Measurements from ENCODE around the gene CIB1. TPM values are rescaled to one million over a fixed set of nuclear protein-coding genes. Genes with fewer than 3 reads are reported as not detected.

Gene CIB1
- total RNA-seq, 1 donor from 2014 or later: 50.9 TPM

GRCh38 chr15:90234096-90234988, 601 bp upstream of the CIB1 start, which contains the start of gene GDPGP1:
GDPGP1 (plus strand) TSS chr15:90234209; CDS start chr15:90240909, 6,700 bp downstream.
- H3K4me1 ChIP-seq: peaks cover 0 to 22% of the 10 kb centered on the region in 2 donors
- H3K36me3 ChIP-seq: peaks cover 15 to 44% of the 10 kb centered on the region in 2 donors
- H3K4me3 ChIP-seq: peak within 1 kb of the TSS; percentile 91 to 92
- no peaks in the 10 kb centered on the region for H3K27me3 ChIP-seq
- TF ChIP-seq CTCF (IDR thresholded peaks at IDR 0.05): no peak
- intact Hi-C loops (cut with DNase I): loop anchor here (1.0 to 10.0 kb wide), 5 partner anchors 15 to 570 kb away; partner anchors contain the start of genes NGRN, TTLL13 and ZNF710
- peak within 1 kb of the TSS; percentile 95 to 96 for H3K27ac ChIP-seq
- no peak for DNase-seq (ENCODE audit: low spot score in 2 of 2)
- no peaks in the 10 kb centered on the region for H3K9me3 ChIP-seq

GRCh38 chr15:90232941-90233386, 777 bp downstream of the CIB1 start:
- Histone ChIP-seq H3K4me1 (peaks cover 0 to 22% of the 10 kb centered on the region in 2 donors), H3K4me3 (peak overlapping the region; percentile 91 to 92), H3K9me3 (no peaks in the 10 kb centered on the region), H3K27me3 (no peaks in the 10 kb centered on the region), H3K36me3 (peaks cover 24 to 46% of the 10 kb centered on the region in 2 donors), H3K27ac (peak overlapping the region; percentile 95 to 96)
- peak in 2 of 3 experiments; percentile 37 to 40 for TF ChIP-seq CTCF (IDR thresholded peaks at IDR 0.05)
- intact Hi-C loops (cut with DNase I): loop anchor here (1.0 to 10.0 kb wide), 4 partner anchors 131 to 568 kb away; partner anchors contain the start of genes IDH2 and ZNF710
- no peak for DNase-seq (ENCODE audit: low spot score in 2 of 2)

- Histone ChIP-seq H3K4me3 (peak overlapping the region; percentile 6 to 91), H3K36me3 (peaks cover 32 to 43% of the 10 kb centered on the region in 2 donors), H3K4me1 (peaks cover 0 to 22% of the 10 kb centered on the region in 2 donors), H3K27me3 (no peaks in the 10 kb centered on the region), H3K27ac (no peak overlapping the region), H3K9me3 (no peaks in the 10 kb centered on the region)
- no peak for TF ChIP-seq CTCF (IDR thresholded peaks at IDR 0.05)
- intact Hi-C loops (cut with DNase I): loop anchor here (10.0 kb wide), 2 partner anchors 227 to 567 kb away; partner anchors contain the start of gene ZNF710
- DNase-seq (ENCODE audit: low spot score in 2 of 2): no peak
Measured at GRCh38 chr15:90232196-90232595, 1.5 kb downstream of the CIB1 start.

- Histone ChIP-seq H3K4me3 (no peak overlapping the region), H3K27me3 (no peaks in the 10 kb centered on the region), H3K36me3 (peaks cover 33 to 43% of the 10 kb centered on the region in 2 donors), H3K4me1 (peaks cover 0 to 22% of the 10 kb centered on the region in 2 donors), H3K9me3 (no peaks in the 10 kb centered on the region), H3K27ac (no peak overlapping the region)
- TF ChIP-seq CTCF (IDR thresholded peaks at IDR 0.05): no peak
- intact Hi-C loops (cut with DNase I): loop anchor here (10.0 kb wide), 2 partner anchors 227 to 567 kb away; partner anchors contain the start of gene ZNF710
- peak in 1 of 2 donors; percentile 40 for DNase-seq (ENCODE audit: low spot score in 2 of 2)
Measured at GRCh38 chr15:90231028-90232017, 2.4 kb downstream of the CIB1 start.

- peaks cover 34 to 44% of the 10 kb centered on the region in 2 donors for H3K36me3 ChIP-seq
- no peak for TF ChIP-seq CTCF (IDR thresholded peaks at IDR 0.05)
- H3K4me3 ChIP-seq: no peak overlapping the region
- H3K27me3 ChIP-seq: no peaks in the 10 kb centered on the region
- intact Hi-C loops (cut with DNase I): loop anchor here (10.0 kb wide), 2 partner anchors 226 to 566 kb away; partner anchors contain the start of gene ZNF710
- H3K9me3 ChIP-seq: no peaks in the 10 kb centered on the region
- peaks cover 0 to 22% of the 10 kb centered on the region in 2 donors for H3K4me1 ChIP-seq
- H3K27ac ChIP-seq: no peak overlapping the region
- no peak for DNase-seq (ENCODE audit: low spot score in 2 of 2)
Measured at GRCh38 chr15:90230610-90231009, 3.1 kb downstream of the CIB1 start.
